HepG2 (cell line): ENCODE measurements around the gene RFC2.

Experiments used
- POLR2AphosphoS5 ChIP-seq: IDR thresholded peaks from 2 replicates; pipeline ENCODE4 v1.6.1; 2012; ENCODE audit warnings: low read depth, low read length
- ZBTB1 ChIP-seq: sonication (generic); formaldehyde crosslinking; IDR thresholded peaks from 2 replicates; pipeline ENCODE4 v1.4.0; 2020; ENCODE audit warnings: missing genetic modification reagents, borderline replicate concordance
- ZNF562 ChIP-seq: sonication (generic); formaldehyde crosslinking; IDR thresholded peaks from 2 replicates; pipeline ENCODE4 v1.8.0; 2022; ENCODE audit warnings: missing genetic modification reagents, borderline replicate concordance

- TF ChIP-seq ZNF562 (CRISPR knock-in tag) (no peak), ZBTB1 (CRISPR knock-in tag) (no peak), POLR2AphosphoS5 (no peak)
These were observed 18.5 kb downstream of the RFC2 start for GRCh38 chr7:74235518-74236268.
